Measurements from ENCODE around the gene DCAF12.
"Not testable (repeated sequence)": the region's sequence is repeated elsewhere in the genome, so short reads cannot be mapped to it uniquely, and the experiment has no call there.

The DCAF12 gene

GRCh38 chr9:34069831-34070230, 56.7 kb downstream of the DCAF12 start:
- no peak for DNase-seq (ENCODE audit: low spot score)

DNA sequence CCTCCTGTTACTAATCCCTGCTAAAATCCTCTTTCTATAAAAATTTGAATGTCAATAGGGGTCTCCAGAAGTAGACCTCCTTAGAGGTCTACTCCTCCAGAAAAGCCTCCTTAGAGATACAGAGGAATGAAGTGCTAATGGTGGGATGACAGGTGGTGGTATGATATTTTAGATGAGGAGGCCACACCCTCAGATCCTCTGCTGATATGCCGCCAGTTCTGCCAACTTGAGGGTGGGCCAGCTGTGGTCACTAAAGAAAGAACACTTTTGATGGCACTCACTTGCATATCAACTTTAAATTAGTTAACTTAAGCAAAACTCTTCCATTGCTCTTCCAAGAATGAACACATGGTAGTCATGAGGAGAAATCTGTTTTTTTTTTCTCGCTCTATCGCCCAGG, 61.0 kb downstream of the DCAF12 start:
- DNase-seq (ENCODE audit: low spot score): no peak

DNA sequence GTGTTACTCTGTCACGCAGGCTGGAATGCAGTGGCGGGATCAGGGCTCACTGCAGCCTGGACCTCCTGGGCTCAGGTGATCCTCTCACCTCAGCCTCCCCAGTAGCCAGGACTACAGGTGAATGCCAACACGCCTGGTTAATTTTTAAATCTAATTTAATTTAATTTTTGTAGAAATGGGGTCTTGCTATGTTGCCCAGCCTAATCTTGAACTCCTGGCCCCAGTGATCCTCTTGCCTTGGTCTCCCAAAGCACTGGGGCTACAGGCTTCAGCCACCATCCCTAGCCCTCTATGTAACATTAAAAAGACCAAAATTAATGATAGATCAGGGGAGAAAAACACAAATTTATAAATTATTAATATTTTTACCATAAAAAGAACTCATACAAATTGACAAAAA, 66.5 kb downstream of the DCAF12 start:
- no peak for DNase-seq (ENCODE audit: low spot score)

DNA sequence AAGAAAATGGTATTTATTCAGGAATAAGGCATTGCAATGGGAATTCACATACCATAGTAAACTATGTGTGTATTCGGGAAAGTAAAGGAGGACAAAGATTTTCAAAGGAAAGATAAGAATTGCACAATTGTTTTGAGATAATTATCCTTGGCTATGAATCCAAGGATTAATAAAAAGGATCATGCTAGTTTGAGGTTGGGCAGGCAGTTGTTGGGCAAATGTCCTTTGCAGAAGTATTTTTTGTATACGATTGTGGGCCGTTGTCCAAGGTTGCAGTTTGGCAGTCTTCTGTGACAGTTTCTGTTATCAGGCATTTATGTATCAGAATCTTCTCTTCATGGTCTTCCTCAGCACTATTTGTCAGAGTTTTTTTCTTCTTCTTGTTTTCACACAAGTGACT, 67.2 kb downstream of the DCAF12 start:
- no peak for DNase-seq (ENCODE audit: low spot score)

GRCh38 chr9:34049630-34050384, 76.7 kb downstream of the DCAF12 start:
- DNase-seq (ENCODE audit: low spot score): no peak

DNA sequence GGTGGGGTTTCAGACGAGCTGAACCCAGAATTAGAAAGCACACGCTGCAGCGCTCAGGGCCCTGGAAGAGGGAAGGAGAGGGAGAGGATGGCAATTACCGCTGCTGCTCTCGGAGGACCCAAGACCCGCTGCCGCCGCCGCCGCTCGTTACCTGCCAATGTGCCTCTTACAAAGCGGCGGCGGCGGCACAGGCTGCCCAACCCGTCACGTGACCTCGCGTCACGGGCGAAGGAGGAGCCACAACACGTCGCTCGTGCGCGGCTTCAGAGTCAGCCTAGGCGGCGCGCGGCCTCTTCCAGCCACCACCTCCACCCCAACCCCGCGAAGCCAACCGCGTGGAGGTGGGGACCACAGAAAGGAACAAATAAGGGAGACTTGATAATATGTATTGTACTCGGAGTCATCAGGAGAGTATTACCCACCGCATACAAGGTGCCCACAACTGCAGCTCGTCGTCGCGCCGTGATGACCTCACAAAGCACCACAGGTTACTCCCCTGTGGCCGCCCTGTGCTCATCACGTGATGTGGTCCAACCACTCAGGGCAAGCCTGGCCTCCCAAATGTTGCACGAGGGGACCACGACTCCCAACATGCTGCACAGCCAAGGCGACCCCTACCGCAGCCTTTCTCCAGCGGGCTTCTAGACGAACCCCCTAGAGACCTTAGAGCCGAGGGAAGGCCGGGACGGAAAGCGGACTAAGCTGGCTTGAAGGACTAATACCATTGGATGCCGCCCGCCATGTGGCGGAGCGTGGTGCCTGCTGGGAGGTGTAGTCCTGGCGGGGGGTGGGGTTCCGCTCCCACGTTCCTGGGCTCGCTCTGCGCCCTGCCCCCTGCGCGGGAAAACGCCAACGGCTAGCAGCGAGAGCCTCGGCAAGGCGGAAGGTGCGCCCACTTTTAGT, 77.5 kb downstream of the DCAF12 start, which contains the start of gene UBAP2:
Gene UBAP2, minus strand, starts transcription at position 161 of the 903 bp plus-strand sequence. CDS start 31,739 bp downstream, outside the sequence.
- peak; percentile 99 for DNase-seq (ENCODE audit: low spot score)

- no peak for DNase-seq (ENCODE audit: low spot score)
Measured at GRCh38 chr9:34047864-34048726, 78.4 kb downstream of the DCAF12 start.

- DNase-seq (ENCODE audit: low spot score): no peak
Measured at GRCh38 chr9:34046784-34047379, 79.6 kb downstream of the DCAF12 start.

DNA sequence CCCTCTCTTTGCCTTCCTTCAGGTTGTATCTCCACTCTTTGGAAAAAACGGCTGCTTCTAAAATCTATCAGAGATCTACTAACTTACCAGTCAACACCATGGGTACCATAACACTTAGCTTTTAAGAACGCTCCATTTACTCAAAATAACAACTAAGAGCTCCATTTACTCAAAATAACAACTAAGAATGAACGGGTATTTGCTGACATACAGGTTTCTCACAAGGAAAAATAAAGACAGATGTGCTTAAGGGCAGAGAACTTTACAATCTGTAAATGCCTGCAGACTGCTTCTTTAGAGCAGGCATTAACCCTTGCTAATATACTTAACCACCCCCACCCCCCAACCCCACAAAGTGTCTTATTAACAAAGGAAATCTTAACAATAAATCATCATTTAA, 80.6 kb downstream of the DCAF12 start:
- no peak for DNase-seq (ENCODE audit: low spot score)

DNA sequence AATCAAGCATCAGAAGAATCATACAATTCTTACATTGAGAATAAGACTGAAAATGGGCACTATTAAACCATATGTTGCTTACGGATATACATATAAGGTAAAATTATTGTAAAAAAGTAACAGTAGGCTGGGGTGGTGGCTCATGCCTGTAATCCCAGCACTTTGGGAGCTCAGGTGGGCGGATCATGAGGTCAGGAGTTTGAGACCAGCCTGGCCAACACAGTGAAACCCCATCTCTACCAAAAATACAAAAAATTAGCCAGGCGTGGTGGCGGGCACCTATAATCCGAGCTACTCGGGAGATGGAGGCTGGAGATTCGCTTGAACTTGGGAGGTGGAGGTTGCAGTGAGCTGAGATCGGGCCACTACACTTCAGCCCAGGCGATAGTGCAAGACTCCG, 84.4 kb downstream of the DCAF12 start:
- not testable (repeated sequence) for DNase-seq (ENCODE audit: low spot score)

DNA sequence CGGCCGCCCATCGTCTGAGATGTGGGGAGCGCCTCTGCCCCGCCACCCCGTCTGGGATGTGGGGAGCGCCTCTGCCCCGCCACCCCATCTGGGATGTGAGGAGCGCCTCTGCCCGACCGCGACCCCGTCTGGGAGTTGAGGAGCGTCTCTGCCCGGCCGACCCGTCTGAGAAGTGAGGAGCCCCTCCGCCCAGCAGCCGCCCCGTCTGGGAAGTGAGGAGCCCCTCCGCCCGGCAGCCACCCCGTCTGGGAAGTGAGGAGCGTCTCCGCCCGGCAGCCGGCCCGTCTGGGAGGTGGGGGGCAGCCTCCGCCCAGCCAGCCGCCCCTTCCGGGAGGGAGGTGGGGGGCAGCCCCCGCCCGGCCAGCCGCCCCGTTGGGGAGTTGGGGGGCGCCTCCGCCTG, 87.6 kb downstream of the DCAF12 start:
- not testable (repeated sequence) for DNase-seq (ENCODE audit: low spot score)

DNA sequence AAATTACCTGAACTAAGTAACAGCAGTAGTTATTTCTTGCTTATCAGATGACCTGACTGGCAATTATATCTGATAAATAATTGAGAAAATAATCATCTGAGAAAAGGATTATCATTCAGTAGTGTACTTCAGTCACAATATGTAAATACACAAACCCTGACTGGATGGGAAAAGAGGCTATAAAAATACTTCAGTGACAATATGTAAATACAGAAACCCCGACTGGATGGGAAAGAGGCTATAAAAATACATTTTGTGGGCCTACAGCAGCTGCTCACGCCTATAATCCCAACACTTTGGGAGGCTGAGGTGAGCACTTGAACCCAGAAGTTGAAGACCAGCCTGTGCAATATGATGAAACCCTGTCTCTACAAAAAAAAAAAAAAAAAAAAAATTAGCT, 88.9 kb downstream of the DCAF12 start:
- DNase-seq (ENCODE audit: low spot score): no peak

GRCh38 chr9:34036625-34037024, 89.9 kb downstream of the DCAF12 start:
- no peak for DNase-seq (ENCODE audit: low spot score)

Small RNAs within 50 kb of the gene (small RNA-seq; reads per million reads assigned to genes)
- gene RN7SKP114: 0.13 to 2.6 reads per million in 2 experiments

All from SK-N-DZ (cell line).